ENCODE data around the gene SLC2A6. TPM values are rescaled to one million over a fixed set of nuclear protein-coding genes. Genes with fewer than 3 reads are reported as not detected.

SLC2A6 gene
- total RNA-seq, 1 experiment from 2014 or later, result 10.7 TPM

GRCh38 chr9:133505901-133506652 lies 27.2 kb upstream of the SLC2A6 start:
- Histone ChIP-seq H3K4me3 (replicated peaks in 1 of 2; ENCODE audit: low read depth in 1 of 2, low read length in 2 of 2) (no peak overlapping the region), H3K4me2 (ENCODE audit: low read length) (no peak overlapping the region), H3K9me2 (ENCODE audit: insufficient read depth) (no peaks in the 10 kb centered on the region), H3K27me3 (ENCODE audit: insufficient read depth, low read length) (no peaks in the 10 kb centered on the region), H3K36me3 (ENCODE audit: control insufficient read depth in 1 of 2, insufficient read depth in 2 of 2, low read length in 2 of 2) (no peaks in the 10 kb centered on the region), H3K79me2 (ENCODE audit: insufficient read depth, low read length) (no peaks in the 10 kb centered on the region), H2AFZ (ENCODE audit: low read depth, low read length, poor library complexity, severe bottlenecking) (no peak overlapping the region), H4K20me1 (ENCODE audit: insufficient read depth) (no peaks in the 10 kb centered on the region), H3K9ac (ENCODE audit: low read length) (no peak overlapping the region), H3K9me3 (ENCODE audit: control insufficient read depth in 1 of 2, insufficient read depth in 1 of 2, low read depth in 1 of 2, low read length in 2 of 2) (peaks cover 8 to 17% of the 10 kb centered on the region in 2 experiments), H3K4me1 (ENCODE audit: control insufficient read depth in 1 of 2, insufficient read depth in 2 of 2, low read length in 2 of 2) (peaks cover 6 to 10% of the 10 kb centered on the region in 2 experiments; a peak in 3 of 4 replicates), H3K27ac (ENCODE audit: low read depth, low read length) (no peak overlapping the region)
- no peak for ATAC-seq
- BruUV-seq (replicated peaks), result no TSS peak
- ChIA-PET POLR2A (no interaction called here), RAD21 (ENCODE audit: low non-redundant PET in 1 of 2, low total read pairs in 2 of 2, uncharacterized antibody in 2 of 2, unreplicated experiment in 2 of 2) (no interaction called here), CTCF (interaction anchor here (1.1 kb wide), 1 partner anchor 20 kb away, joined by 4 read pairs; no protein-coding TSS in a partner anchor)
- no peak for TF ChIP-seq CEBPB (IDR thresholded peaks at IDR 0.05; ENCODE audit: low read depth)
- no peak for TF ChIP-seq CBX3 (IDR thresholded peaks at IDR 0.05; ENCODE audit: low read depth)
- no peak for TF ChIP-seq ZFX (IDR thresholded peaks at IDR 0.05)
- no peak for TF ChIP-seq YY1 (IDR thresholded peaks at IDR 0.05; ENCODE audit: extremely low read depth, insufficient replicate concordance, low read depth, low read length)
- TF ChIP-seq RAD21 (IDR thresholded peaks at IDR 0.05; ENCODE audit: low read depth), result no peak
- TF ChIP-seq SP1 (IDR thresholded peaks at IDR 0.05; ENCODE audit: low read depth), result no peak
- TF ChIP-seq EZH2 (IDR thresholded peaks at IDR 0.05), result no peak
- no peak for TF ChIP-seq ATF3 (IDR thresholded peaks at IDR 0.05)
- no peak for TF ChIP-seq TCF7L2 (IDR thresholded peaks at IDR 0.05; ENCODE audit: borderline replicate concordance, extremely low read depth, insufficient read depth, insufficient read length)
- no peak for TF ChIP-seq ZBTB33 (IDR thresholded peaks at IDR 0.05; ENCODE audit: extremely low read depth, insufficient replicate concordance, low read length)
- no peak for TF ChIP-seq CTCF (IDR thresholded peaks at IDR 0.05 in 2 of 3, conservative IDR thresholded peaks at IDR 0.05 in 1 of 3; ENCODE audit: borderline replicate concordance in 1 of 3, insufficient read depth in 1 of 3, low read depth in 2 of 3, low read length in 2 of 3)
- no peak for TF ChIP-seq JUND (IDR thresholded peaks at IDR 0.05)
- TF ChIP-seq POLR2A (IDR thresholded peaks at IDR 0.05; ENCODE audit: borderline replicate concordance, extremely low read depth, insufficient read depth, insufficient read length), result no peak
- TF ChIP-seq FOSL1 (IDR thresholded peaks at IDR 0.05; ENCODE audit: low read depth), result no peak
- TF ChIP-seq EZH2phosphoT487 (IDR thresholded peaks at IDR 0.05; ENCODE audit: borderline replicate concordance), result no peak
- TF ChIP-seq SIN3A (IDR thresholded peaks at IDR 0.05; ENCODE audit: low read depth), result no peak
- no peak for TF ChIP-seq ZNF274 (IDR thresholded peaks at IDR 0.05; ENCODE audit: low read depth, low read length)
- no peak for TF ChIP-seq POLR2AphosphoS5 (IDR thresholded peaks at IDR 0.05; ENCODE audit: low read depth, low read length)
- no peak for TF ChIP-seq ELF1 (IDR thresholded peaks at IDR 0.05; ENCODE audit: borderline replicate concordance, low read depth)
- intact Hi-C loops (cut with micrococcal nuclease), result no loop called here
- no peak for DNase-seq (ENCODE audit: low read depth, low spot score)

Measured in HCT116 (cell line).